CD4-positive, alpha-beta T cell treated with Interleukin-4 for 1 hour (primary cell): ENCODE measurements around the gene TEKT3.

Experiments used
- DNase-seq, 2 donors: peaks; one replicate each; pipeline ENCODE4 v3.0.0-alpha.2; 2020 to 2022

The TEKT3 gene

GRCh38 chr17:15263680-15264079 lies 77.7 kb downstream of the TEKT3 start:
- DNase-seq, result no peak

- DNase-seq, result no peak
Observed at GRCh38 chr17:15263206-15263579, 78.2 kb downstream of the TEKT3 start.

- DNase-seq, result peak in 1 of 2 donors; percentile 43
Observed at GRCh38 chr17:15262291-15263205, 78.8 kb downstream of the TEKT3 start.

GRCh38 chr17:15261802-15262290 lies 79.6 kb downstream of the TEKT3 start:
- no peak for DNase-seq

GRCh38 chr17:15261258-15261801 lies 80.1 kb downstream of the TEKT3 start:
- no peak for DNase-seq

- peak; percentile 37 to 50 for DNase-seq
Observed at GRCh38 chr17:15260376-15261257, 80.8 kb downstream of the TEKT3 start.

- DNase-seq, result no peak
Observed at GRCh38 chr17:15257796-15258512, 83.4 kb downstream of the TEKT3 start.

GRCh38 chr17:15257258-15257788 lies 84.1 kb downstream of the TEKT3 start:
- DNase-seq, result peak; percentile 54 to 60

- no peak for DNase-seq
Observed at GRCh38 chr17:15256689-15257088, 84.7 kb downstream of the TEKT3 start.

- no peak for DNase-seq
Observed at GRCh38 chr17:15255713-15256454, 85.5 kb downstream of the TEKT3 start.
